ENCODE data around the gene CNGA4. TPM values are rescaled to one million over a fixed set of nuclear protein-coding genes. Genes with fewer than 3 reads are reported as not detected.

The CNGA4 gene
- polyA plus RNA-seq, 1 donor from 2014 or later = not detected

GRCh38 chr11:6203327-6203726 is 35.6 kb upstream of the CNGA4 start:
- H3K4me2 ChIP-seq (ENCODE audit: low read length) = no peak overlapping the region
- no peaks in the 10 kb centered on the region for H3K36me3 ChIP-seq (ENCODE audit: insufficient read depth, low read length)
- no peaks in the 10 kb centered on the region for H3F3A ChIP-seq (ENCODE audit: insufficient read depth, low read length, poor library complexity, severe bottlenecking)
- no peak overlapping the region for H3K4me3 ChIP-seq (ENCODE audit: low read length)
- no peaks in the 10 kb centered on the region for H3K79me2 ChIP-seq (replicated peaks; ENCODE audit: insufficient read depth, low read length)
- TF ChIP-seq EP300 (conservative IDR thresholded peaks at IDR 0.05; ENCODE audit: poor library complexity, severe bottlenecking) (no peak), REST (IDR thresholded peaks at IDR 0.05; ENCODE audit: borderline replicate concordance) (no peak), TAF1 (IDR thresholded peaks at IDR 0.05; ENCODE audit: low read depth) (no peak), MXI1 (conservative IDR thresholded peaks at IDR 0.05; ENCODE audit: poor library complexity, severe bottlenecking) (no peak), CTCF (IDR thresholded peaks at IDR 0.05; ENCODE audit: poor library complexity, severe bottlenecking) (no peak), POLR2AphosphoS5 (IDR thresholded peaks at IDR 0.05) (no peak), SMC3 (conservative IDR thresholded peaks at IDR 0.05; ENCODE audit: poor library complexity) (no peak), EZH2 (IDR thresholded peaks at IDR 0.05; ENCODE audit: borderline replicate concordance, insufficient read depth, low read length, poor library complexity, severe bottlenecking) (no peak), RAD21 (conservative IDR thresholded peaks at IDR 0.05) (no peak)
- no peaks in the 10 kb centered on the region for H3K9me2 ChIP-seq (ENCODE audit: insufficient read depth, low read length)
- H3K27me3 ChIP-seq (ENCODE audit: insufficient read depth, low read depth, low read length) = no peaks in the 10 kb centered on the region
- H3K9ac ChIP-seq (ENCODE audit: low read length) = no peak overlapping the region
- H4K20me1 ChIP-seq (ENCODE audit: insufficient read depth) = no peaks in the 10 kb centered on the region
- H2AFZ ChIP-seq (ENCODE audit: low read depth, low read length) = no peak overlapping the region
- H3K27ac ChIP-seq (ENCODE audit: low read length) = no peak overlapping the region
- no peaks in the 10 kb centered on the region for H3K9me3 ChIP-seq (ENCODE audit: low read length)

GRCh38 chr11:6204706-6205105 is 34.2 kb upstream of the CNGA4 start:
- H3K4me3 ChIP-seq (ENCODE audit: low read length) = no peak overlapping the region
- H3F3A ChIP-seq (ENCODE audit: insufficient read depth, low read length, poor library complexity, severe bottlenecking) = no peaks in the 10 kb centered on the region
- H3K79me2 ChIP-seq (replicated peaks; ENCODE audit: insufficient read depth, low read length) = no peaks in the 10 kb centered on the region
- no peaks in the 10 kb centered on the region for H3K9me2 ChIP-seq (ENCODE audit: insufficient read depth, low read length)
- H3K4me2 ChIP-seq (ENCODE audit: low read length) = no peak overlapping the region
- H3K36me3 ChIP-seq (ENCODE audit: insufficient read depth, low read length) = no peaks in the 10 kb centered on the region
- H3K27me3 ChIP-seq (ENCODE audit: insufficient read depth, low read depth, low read length) = no peaks in the 10 kb centered on the region
- no peaks in the 10 kb centered on the region for H3K9me3 ChIP-seq (ENCODE audit: low read length)
- H4K20me1 ChIP-seq (ENCODE audit: insufficient read depth) = no peaks in the 10 kb centered on the region
- H3K9ac ChIP-seq (ENCODE audit: low read length) = no peak overlapping the region
- TF ChIP-seq POLR2AphosphoS5 (IDR thresholded peaks at IDR 0.05) (no peak), CTCF (IDR thresholded peaks at IDR 0.05; ENCODE audit: poor library complexity, severe bottlenecking) (no peak), EZH2 (IDR thresholded peaks at IDR 0.05; ENCODE audit: borderline replicate concordance, insufficient read depth, low read length, poor library complexity, severe bottlenecking) (no peak), MXI1 (conservative IDR thresholded peaks at IDR 0.05; ENCODE audit: poor library complexity, severe bottlenecking) (no peak), REST (IDR thresholded peaks at IDR 0.05; ENCODE audit: borderline replicate concordance) (no peak), SMC3 (conservative IDR thresholded peaks at IDR 0.05; ENCODE audit: poor library complexity) (no peak), EP300 (conservative IDR thresholded peaks at IDR 0.05; ENCODE audit: poor library complexity, severe bottlenecking) (no peak), RAD21 (conservative IDR thresholded peaks at IDR 0.05) (no peak), TAF1 (IDR thresholded peaks at IDR 0.05; ENCODE audit: low read depth) (no peak)
- H2AFZ ChIP-seq (ENCODE audit: low read depth, low read length) = no peak overlapping the region
- no peak overlapping the region for H3K27ac ChIP-seq (ENCODE audit: low read length)
